Measurements from ENCODE around the gene FTO.

GRCh38 chr16:54094641-54095040 lies 390.7 kb downstream of the FTO start:
- TF ChIP-seq CTCF (IDR thresholded peaks at IDR 0.05) (no peak), POLR2A (IDR thresholded peaks at IDR 0.05) (no peak), EP300 (IDR thresholded peaks at IDR 0.05) (no peak)

Measured in tibial nerve (tissue), 4 donors.